Activated naive CD4-positive, alpha-beta T cell treated with anti-CD3 and anti-CD28 coated beads, Interleukin-2, amount 10 ng/mL, durations not matched to agents 7 days and 5 days (primary cell): ENCODE results near the gene PXYLP1.

Source experiments
- CTCF ChIA-PET: fragments of 350-600 bp; sonication (Branson Sonifier 250); formaldehyde crosslinking; loops from one replicate; lab custom pipeline; 2021; ENCODE audit warnings: antibody characterized with exemption; lab: Charles Lee
- DNase-seq: peaks from one replicate; pipeline ENCODE4 v3.0.0-alpha.2; 2020
- H3K27ac Mint-ChIP-seq: one replicate; pipeline ENCODE4 v1.8.0; 2021; ENCODE audit warnings: mild to moderate bottlenecking, moderate library complexity, mixed read lengths
- H3K27me3 Mint-ChIP-seq: one replicate; pipeline ENCODE4 v1.8.0; 2021; ENCODE audit warnings: mild to moderate bottlenecking, mixed read lengths
- H3K36me3 Mint-ChIP-seq: one replicate; pipeline ENCODE4 v1.8.0; 2021; ENCODE audit warnings: mixed read lengths
- H3K4me1 Mint-ChIP-seq: one replicate; pipeline ENCODE4 v1.8.0; 2021; ENCODE audit warnings: mixed read lengths
- H3K4me3 Mint-ChIP-seq: one replicate; pipeline ENCODE4 v1.8.0; 2021; ENCODE audit warnings: mild to moderate bottlenecking, moderate library complexity, mixed read lengths
- H3K9me3 Mint-ChIP-seq: one replicate; pipeline ENCODE4 v1.8.0; 2021; ENCODE audit warnings: mixed read lengths

The PXYLP1 gene

DNA sequence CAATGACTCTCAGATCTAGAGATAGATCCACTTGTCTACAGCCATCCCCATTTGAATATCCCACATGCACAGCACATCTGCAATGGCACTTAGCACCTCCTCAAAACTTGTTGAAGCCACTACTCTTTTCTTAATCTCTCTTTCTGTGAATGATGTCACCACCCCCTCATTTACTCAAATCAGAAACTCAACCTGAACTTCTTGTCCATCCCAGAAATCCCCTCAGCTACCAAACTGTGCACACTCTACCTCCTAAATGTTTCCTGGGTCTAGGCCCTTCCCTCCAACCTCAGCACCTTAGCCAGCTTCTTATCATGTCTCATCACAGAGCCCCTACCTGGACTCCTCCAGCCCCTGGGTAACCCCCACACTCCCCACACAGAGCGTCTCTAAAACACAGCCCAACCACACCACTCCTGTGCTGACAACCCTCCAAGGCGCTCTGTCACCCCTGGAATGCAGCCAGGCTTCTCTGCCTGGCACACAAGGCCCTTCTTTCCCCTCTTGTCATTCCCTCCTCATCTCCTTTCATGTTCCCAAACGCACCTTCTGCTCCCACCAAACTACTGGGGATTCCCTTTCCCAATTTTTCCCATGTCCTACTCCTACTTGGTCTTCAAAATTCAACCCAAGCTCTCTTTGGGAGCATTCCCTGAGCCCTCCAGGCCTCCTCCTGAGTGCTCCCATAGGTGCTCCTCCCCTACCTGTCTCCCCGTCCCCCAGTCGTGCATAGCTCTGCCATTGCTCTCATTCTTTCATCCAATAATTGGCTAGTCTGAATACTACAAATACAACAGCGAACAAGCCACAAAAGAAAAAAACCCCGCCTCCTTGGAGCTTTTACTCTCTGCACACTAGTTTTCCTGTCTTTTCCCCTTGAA is 96.9 kb downstream of the PXYLP1 start:
- Mint-ChIP-seq H3K27ac (no peak overlapping the region), H3K4me3 (no peak overlapping the region), H3K27me3 (peaks cover 14% of the 10 kb centered on the region), H3K36me3 (no peaks in the 10 kb centered on the region), H3K4me1 (no peaks in the 10 kb centered on the region), H3K9me3 (no peaks in the 10 kb centered on the region)
- no peak for DNase-seq
- CTCF ChIA-PET, result interaction anchor here (1.0 kb wide), 2 partner anchors 18 to 32 kb away, joined by 3 read pairs; no protein-coding TSS in a partner anchor

GRCh38 chr3:141330235-141330634 is 98.6 kb downstream of the PXYLP1 start:
- no peak overlapping the region for H3K4me3 Mint-ChIP-seq
- H3K9me3 Mint-ChIP-seq, result no peaks in the 10 kb centered on the region
- H3K27me3 Mint-ChIP-seq, result peaks cover 8% of the 10 kb centered on the region
- no peaks in the 10 kb centered on the region for H3K36me3 Mint-ChIP-seq
- CTCF ChIA-PET, result no interaction called here
- DNase-seq, result no peak
- no peak overlapping the region for H3K27ac Mint-ChIP-seq
- H3K4me1 Mint-ChIP-seq, result no peaks in the 10 kb centered on the region

DNA sequence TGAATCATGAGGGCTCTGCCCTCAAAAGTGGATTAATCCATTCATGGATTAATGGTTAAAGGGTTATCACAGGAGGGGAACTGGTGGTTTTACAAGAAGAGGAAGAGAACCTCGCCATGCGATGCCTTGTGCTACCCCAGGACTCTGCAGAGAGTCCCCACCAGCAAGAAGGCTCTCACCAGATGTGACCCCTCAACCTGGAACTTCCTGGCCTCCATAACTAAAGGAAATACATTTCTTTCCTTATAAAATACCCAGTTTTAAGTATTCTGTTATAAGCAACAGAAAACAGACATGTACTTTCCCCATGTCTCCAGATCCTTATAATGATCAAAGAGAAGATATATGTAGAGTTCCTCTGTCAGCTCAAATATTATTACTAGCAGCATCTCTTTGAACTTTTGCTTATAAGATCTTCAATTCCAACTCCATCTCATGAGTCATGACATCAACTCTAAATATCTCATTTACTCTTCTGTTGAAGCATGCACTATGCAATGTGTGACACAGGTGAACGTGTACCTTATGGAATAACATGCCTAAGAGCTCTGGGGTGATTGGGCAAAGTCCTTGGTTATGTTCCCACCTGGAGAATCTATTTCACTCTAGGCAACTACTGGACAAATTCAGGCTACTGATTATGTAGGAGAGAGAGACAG is 99.2 kb downstream of the PXYLP1 start:
- Mint-ChIP-seq H3K27ac (no peak overlapping the region), H3K4me3 (no peak overlapping the region), H3K9me3 (no peaks in the 10 kb centered on the region), H3K4me1 (no peaks in the 10 kb centered on the region), H3K36me3 (no peaks in the 10 kb centered on the region), H3K27me3 (peaks cover 8% of the 10 kb centered on the region)
- DNase-seq, result no peak
- CTCF ChIA-PET, result interaction anchor here (0.6 to 1.0 kb wide), 2 partner anchors 8 to 15 kb away, joined by 3 to 6 read pairs; no protein-coding TSS in a partner anchor

GRCh38 chr3:141331377-141332318 is 100.0 kb downstream of the PXYLP1 start:
- Mint-ChIP-seq H3K9me3 (no peaks in the 10 kb centered on the region), H3K27ac (no peak overlapping the region), H3K36me3 (no peaks in the 10 kb centered on the region), H3K27me3 (peaks cover 8% of the 10 kb centered on the region), H3K4me3 (no peak overlapping the region), H3K4me1 (no peaks in the 10 kb centered on the region)
- CTCF ChIA-PET, result interaction anchor here (0.6 to 1.3 kb wide), 4 partner anchors 9 to 29 kb away, joined by 3 to 6 read pairs (median 4); no protein-coding TSS in a partner anchor
- no peak for DNase-seq

- DNase-seq, result no peak
- Mint-ChIP-seq H3K9me3 (no peaks in the 10 kb centered on the region), H3K4me3 (no peak overlapping the region), H3K27ac (no peak overlapping the region), H3K36me3 (no peaks in the 10 kb centered on the region), H3K4me1 (no peaks in the 10 kb centered on the region), H3K27me3 (peaks cover 8% of the 10 kb centered on the region)
- CTCF ChIA-PET, result interaction anchor here (1.1 to 1.3 kb wide), 2 partner anchors 21 to 28 kb away, joined by 3 to 4 read pairs; no protein-coding TSS in a partner anchor
These were observed 100.8 kb downstream of the PXYLP1 start for GRCh38 chr3:141332416-141332815.

- CTCF ChIA-PET, result no interaction called here
- Mint-ChIP-seq H3K4me1 (no peaks in the 10 kb centered on the region), H3K27ac (no peak overlapping the region), H3K4me3 (no peak overlapping the region), H3K27me3 (peaks cover 7% of the 10 kb centered on the region), H3K36me3 (no peaks in the 10 kb centered on the region), H3K9me3 (no peaks in the 10 kb centered on the region)
- DNase-seq, result no peak
These were observed 102.4 kb downstream of the PXYLP1 start for GRCh38 chr3:141333836-141334626.

GRCh38 chr3:141334627-141335250 is 103.1 kb downstream of the PXYLP1 start:
- CTCF ChIA-PET, result interaction anchor here (0.9 kb wide), 1 partner anchor 11 kb away, joined by 3 read pairs; no protein-coding TSS in a partner anchor
- no peak overlapping the region for H3K27ac Mint-ChIP-seq
- no peak for DNase-seq
- no peaks in the 10 kb centered on the region for H3K9me3 Mint-ChIP-seq
- H3K4me1 Mint-ChIP-seq, result no peaks in the 10 kb centered on the region
- no peaks in the 10 kb centered on the region for H3K36me3 Mint-ChIP-seq
- peaks cover 13% of the 10 kb centered on the region for H3K27me3 Mint-ChIP-seq
- no peak overlapping the region for H3K4me3 Mint-ChIP-seq

DNA sequence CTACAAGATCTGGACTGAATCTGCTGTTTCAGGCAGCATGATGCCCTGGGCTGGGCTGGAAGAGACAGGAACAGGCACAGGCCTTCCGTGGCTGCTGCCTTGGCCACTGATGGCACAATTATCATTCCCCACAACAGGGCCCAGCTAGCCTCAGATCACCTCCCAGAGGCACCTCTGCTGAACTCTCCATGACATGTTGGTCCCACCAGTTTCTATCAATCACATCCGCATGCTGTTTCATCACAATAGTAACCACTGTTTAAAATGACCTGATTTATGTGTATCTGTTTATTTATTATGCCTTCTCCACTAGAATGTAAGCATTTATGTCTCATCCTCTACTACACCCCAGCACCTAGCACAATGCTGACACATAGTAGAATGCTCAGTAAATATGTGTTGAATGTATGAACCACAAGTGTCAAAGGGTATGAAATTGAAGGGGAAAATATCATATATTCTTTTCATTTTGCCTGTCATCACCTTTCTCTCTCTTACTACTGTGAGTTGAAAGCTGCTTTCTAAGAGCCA is 104.0 kb downstream of the PXYLP1 start:
- CTCF ChIA-PET, result no interaction called here
- no peak overlapping the region for H3K27ac Mint-ChIP-seq
- no peak for DNase-seq
- no peaks in the 10 kb centered on the region for H3K9me3 Mint-ChIP-seq
- peaks cover 14% of the 10 kb centered on the region for H3K27me3 Mint-ChIP-seq
- no peaks in the 10 kb centered on the region for H3K36me3 Mint-ChIP-seq
- no peak overlapping the region for H3K4me3 Mint-ChIP-seq
- H3K4me1 Mint-ChIP-seq, result no peaks in the 10 kb centered on the region

DNA sequence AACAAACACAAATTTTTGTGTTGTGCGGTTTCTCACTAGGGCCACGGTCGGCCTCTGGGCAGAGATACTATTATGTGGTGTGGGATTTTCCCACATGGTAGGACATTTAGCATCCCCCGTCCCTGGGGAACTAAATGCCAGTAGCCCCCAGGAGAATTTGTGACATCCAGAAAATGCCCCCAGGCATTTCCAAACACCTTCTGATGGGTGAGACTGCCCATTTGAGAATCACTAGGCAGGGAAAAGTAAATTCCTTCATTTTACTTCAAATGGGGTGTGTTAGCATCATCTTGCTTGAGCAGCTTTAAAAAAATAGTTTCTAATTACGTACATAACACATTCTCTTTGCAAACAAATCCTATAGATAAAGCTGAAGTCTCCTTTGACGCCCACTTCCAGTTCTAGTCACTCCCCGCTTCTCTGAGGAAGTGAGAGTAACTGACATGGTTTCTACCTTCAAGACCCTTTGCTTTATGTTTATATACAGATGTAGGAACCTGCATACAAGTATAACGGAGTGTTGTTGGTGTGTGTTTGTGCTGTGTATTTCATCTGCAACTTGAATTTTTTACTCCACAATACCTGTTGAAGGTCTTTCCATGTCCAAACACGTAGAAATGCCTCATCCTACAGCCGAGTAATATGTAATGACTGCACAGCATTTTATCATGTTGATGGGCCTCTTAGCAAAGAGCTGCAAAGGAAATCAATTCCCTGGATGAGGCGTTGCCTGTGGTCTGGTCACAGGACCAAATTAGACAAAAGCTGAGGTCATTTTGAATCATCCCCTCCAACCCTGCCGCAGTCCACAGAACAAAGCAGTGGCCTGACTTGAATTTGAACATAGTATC is 105.3 kb downstream of the PXYLP1 start:
- Mint-ChIP-seq H3K36me3 (no peaks in the 10 kb centered on the region), H3K4me1 (no peaks in the 10 kb centered on the region), H3K27me3 (peaks cover 13% of the 10 kb centered on the region), H3K4me3 (no peak overlapping the region), H3K9me3 (no peaks in the 10 kb centered on the region), H3K27ac (no peak overlapping the region)
- CTCF ChIA-PET, result interaction anchor here (0.6 kb wide), 1 partner anchor 161 kb away, joined by 3 read pairs; no protein-coding TSS in a partner anchor
- no peak for DNase-seq

GRCh38 chr3:141337523-141337854 is 105.9 kb downstream of the PXYLP1 start:
- H3K9me3 Mint-ChIP-seq, result no peaks in the 10 kb centered on the region

DNA sequence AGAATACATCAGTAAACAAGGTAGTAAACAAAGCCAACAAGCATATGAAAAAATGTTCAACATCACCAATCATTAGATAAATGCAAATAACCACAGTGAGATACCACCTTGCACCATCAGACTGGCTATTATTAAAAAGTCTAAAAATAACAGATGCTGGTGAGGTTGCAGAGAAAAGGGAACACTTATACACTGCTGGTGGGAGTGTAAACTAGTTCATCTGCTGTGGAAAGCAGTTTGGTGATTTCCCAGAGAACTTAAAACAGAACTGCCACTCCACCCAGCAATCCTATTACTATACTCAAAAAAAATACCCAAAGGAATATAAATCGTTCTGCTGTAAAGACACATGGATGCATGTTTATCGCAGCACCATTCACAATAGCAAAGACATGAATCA is 106.4 kb downstream of the PXYLP1 start:
- H3K9me3 Mint-ChIP-seq, result no peaks in the 10 kb centered on the region
- H3K4me1 Mint-ChIP-seq, result no peaks in the 10 kb centered on the region
- CTCF ChIA-PET, result no interaction called here
- DNase-seq, result no peak
- peaks cover 21% of the 10 kb centered on the region for H3K27me3 Mint-ChIP-seq
- H3K36me3 Mint-ChIP-seq, result no peaks in the 10 kb centered on the region
- no peak overlapping the region for H3K27ac Mint-ChIP-seq
- no peak overlapping the region for H3K4me3 Mint-ChIP-seq

More at GRCh38 chr3:141337523-141337854, 105.9 kb downstream of the PXYLP1 start:
- H3K36me3 Mint-ChIP-seq, result no peaks in the 10 kb centered on the region
- no peak overlapping the region for H3K27ac Mint-ChIP-seq
- H3K4me3 Mint-ChIP-seq, result no peak overlapping the region
- CTCF ChIA-PET, result no interaction called here
- peaks cover 19% of the 10 kb centered on the region for H3K27me3 Mint-ChIP-seq
- no peak for DNase-seq
- H3K4me1 Mint-ChIP-seq, result no peaks in the 10 kb centered on the region

GRCh38 chr3:141338881-141339280 is 107.3 kb downstream of the PXYLP1 start:
- no peak overlapping the region for H3K4me3 Mint-ChIP-seq
- H3K27ac Mint-ChIP-seq, result no peak overlapping the region
- no peaks in the 10 kb centered on the region for H3K9me3 Mint-ChIP-seq
- CTCF ChIA-PET, result no interaction called here
- no peak for DNase-seq
- H3K4me1 Mint-ChIP-seq, result no peaks in the 10 kb centered on the region
- no peaks in the 10 kb centered on the region for H3K36me3 Mint-ChIP-seq
- H3K27me3 Mint-ChIP-seq, result peaks cover 29% of the 10 kb centered on the region
